ENCODE data around the gene DLX1.
A peak's percentile ranks its signal among the peaks of the same experiment; 100 is the strongest.
"Not testable (repeated sequence)": the region's sequence is repeated elsewhere in the genome, so short reads cannot be mapped to it uniquely, and the experiment has no call there.

Gene DLX1

GRCh38 chr2:172085460-172086159, at the start of gene DLX1:
Gene DLX1, plus strand, starts transcription at chr2:172085507. Its CDS starts 171 bp downstream, at chr2:172085678.
- DNase-seq, result no peak

DNA sequence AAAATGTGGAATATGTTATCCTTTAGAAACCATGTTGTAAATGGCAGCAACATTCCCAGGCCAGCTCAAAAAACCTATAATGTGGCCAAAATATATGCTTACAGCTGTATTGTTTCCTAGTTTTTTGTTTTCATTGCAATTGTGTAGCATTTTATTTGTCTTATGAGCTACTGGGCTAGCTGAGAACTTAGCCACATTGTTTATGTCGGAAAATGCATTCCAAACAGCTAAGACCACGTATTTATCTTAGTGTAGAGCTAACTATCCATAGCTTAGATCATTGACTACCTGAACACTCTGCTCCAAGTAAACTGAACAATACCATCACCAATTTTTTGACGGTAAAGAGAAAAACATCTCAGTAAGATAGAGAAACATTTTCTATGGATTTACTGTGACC, 47.2 kb upstream of the DLX1 start:
- DNase-seq, result no peak

DNA sequence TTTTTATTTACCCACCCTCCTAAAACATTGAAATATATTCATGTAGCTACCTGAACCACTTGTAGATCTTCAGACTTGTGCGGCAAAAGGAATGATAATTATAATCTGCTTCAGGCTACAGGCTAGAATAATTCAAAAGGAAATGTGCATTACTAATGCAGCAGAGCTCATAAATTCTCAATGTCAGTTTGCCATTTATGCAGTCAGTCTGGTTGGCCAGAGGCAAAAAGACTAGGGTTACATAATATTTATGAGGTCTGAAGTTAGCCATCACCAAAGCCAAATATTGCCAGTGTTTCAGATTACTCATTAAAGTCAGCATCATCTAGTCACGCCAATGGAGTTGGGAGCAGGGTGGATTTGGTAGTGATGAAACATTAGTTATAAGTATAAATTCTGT, 46.7 kb upstream of the DLX1 start:
- DNase-seq, result peak; percentile 43

- DNase-seq, result no peak
Observed at GRCh38 chr2:172039011-172039704, 46.1 kb upstream of the DLX1 start.

DNA sequence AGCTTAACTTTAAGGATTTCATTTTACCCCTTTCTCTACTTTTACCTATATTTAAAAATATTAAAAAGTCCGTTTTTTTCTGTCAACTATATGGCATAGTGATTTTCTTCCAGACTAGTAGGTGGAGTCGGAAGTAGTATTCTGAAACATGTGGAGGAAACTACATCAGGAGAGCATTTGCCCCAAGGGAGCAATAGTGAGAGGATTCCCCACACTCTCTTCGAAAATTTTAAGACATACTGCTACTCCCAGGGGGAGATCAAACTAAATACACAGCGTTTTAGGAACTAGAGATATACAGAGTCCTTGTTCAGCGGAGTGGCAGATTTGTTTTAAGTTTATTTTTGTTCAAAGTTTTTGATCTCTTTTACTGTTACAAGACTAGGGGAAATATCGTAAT, 45.0 kb upstream of the DLX1 start:
- DNase-seq, result no peak

DNA sequence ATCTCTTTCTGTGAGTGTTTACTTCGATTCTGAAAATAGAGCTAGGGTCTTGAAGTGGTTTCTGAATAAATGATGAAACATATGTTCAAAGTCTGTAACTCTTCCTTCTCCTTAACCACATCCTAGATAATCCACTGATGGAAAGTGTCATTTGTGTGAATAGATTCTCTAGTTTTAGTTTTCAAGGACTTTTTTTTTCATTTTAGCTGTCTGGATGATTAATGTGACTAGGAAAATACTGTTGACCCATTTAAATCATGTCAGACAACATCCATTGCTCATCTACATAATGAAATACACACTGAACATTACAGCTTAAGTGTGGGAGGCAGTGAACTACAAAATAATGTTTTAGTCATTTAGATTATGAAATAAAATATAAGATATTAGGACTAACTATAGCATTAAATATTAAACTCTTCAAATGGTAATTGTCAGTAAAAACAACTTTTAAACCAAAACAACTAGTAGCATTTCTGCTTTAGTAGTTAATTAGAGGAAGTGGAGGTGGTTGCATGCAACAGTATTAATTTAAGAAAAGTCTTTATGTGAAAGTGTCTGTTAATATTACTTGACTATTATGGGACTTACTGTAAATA, 39.1 kb upstream of the DLX1 start:
- no peak for DNase-seq

GRCh38 chr2:172046866-172047565, 38.3 kb upstream of the DLX1 start:
- DNase-seq, result no peak

DNA sequence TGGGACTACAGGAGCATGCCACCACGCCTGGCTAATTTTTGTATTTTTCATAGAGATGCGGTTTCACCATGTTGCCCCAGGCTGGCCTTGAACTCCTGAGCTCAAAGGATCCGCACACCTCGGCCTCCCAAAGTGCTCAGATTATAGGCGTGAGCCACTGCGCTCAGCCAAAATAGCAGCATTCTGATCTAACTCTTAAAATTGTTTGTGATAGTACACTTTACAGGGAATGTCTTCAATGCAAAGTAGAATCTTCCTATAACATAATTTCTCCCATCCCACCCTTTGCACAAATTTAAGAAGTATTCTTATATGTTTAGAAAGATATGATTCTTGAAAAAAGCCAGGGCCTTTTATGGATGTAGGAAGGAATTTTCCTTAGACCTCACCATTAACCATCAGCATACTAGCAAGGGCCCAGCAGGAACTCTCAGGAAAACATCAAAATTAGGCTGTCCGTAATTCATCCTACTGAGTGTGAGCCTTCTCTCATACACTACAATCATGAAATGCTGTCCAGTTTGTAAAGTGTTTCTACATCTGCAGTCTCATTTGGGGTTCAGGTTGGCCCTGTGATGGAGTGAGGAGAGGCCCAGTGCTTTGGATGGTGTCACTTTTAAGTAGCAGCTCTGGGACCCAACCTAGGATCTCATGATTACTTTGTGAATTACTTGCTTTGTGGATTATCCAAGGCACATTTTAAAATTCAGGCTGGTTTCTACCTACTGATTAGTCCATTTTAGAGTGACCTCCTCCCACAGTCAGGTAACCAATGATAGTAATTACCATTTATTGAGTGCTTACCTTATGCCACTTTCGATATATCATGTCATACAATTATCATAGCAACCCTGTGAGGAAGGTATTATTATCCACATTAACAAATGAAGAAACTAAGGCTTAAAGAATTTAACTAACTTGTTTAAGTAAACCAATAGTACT, 37.5 kb upstream of the DLX1 start:
- DNase-seq, result no peak

GRCh38 chr2:172048508-172049503, 36.5 kb upstream of the DLX1 start:
- DNase-seq, result no peak

DNA sequence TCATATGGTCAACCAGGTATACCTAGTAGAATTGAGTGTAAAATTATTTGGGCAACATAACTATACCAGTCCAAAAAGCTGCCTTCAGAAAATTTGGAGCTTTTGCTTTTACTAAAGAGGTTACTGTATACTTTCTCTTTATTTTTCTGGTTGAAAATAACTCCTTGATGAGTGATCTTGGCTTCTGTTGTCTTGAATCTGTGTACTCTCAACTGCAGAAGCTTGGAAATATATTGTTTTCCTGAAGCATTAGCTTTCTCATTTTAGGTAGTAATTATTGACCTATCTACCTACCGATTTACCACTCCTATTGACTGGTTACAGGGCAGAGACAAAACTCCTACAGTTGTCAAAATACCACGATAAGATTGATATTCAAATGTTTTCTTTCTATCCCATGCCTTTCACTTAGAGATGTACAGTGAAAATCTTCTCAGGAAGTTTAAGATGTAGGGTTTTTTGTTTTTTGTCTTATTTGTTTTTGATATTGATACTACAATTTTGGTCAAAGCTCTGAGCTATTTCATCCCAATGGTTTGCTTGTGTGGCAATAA, 35.7 kb upstream of the DLX1 start:
- DNase-seq, result no peak

GRCh38 chr2:172050479-172051125, 34.7 kb upstream of the DLX1 start:
- no peak for DNase-seq

DNA sequence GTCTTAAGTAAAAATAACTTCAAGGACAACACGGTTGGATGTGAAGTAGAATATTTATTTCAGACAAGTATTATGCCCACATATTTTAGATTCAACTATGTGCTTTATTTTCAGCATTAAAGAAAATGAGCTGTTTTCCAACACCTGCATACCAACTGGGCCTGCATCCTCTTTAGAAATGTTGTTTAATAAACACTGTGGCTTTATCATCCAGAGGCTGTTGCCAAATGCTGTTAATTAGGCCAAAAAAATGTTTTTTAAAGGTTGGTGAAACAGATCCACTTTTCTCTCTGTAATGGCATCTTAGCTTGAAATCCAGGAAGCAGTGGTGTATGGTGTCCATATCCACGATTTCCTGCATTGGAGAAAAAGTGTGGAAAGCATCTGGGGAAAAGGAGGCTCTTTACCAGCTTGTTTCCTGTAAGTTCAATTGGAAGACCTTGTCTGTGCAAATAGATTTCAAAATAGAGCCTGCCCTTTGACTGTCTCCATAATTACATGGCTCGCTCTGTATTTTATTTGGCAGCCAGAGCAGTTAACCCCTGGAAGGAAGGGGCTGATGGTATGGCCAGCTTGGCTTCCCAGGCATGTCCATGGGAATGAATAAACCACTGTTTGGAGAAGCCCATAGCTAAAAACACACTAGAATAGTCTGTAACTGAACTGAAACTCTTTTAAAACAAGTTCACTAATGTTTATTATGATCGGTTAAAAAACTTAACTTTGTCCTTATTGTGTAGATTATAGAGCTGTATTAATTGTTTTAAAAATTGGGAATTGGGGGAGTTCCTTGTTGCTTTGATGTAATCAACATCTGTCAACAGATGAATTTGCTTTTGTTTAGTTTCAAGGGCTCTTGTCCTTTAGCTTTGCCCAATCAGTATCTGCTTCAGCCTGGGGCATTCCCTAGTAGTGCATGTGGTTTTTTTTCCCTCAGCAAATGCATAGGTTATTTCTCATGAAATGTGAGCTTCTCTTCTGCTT, 33.0 kb upstream of the DLX1 start:
- no peak for DNase-seq

GRCh38 chr2:172053486-172053885, 31.8 kb upstream of the DLX1 start:
- no peak for DNase-seq

- DNase-seq, result no peak
Observed at GRCh38 chr2:172056293-172056692, 29.0 kb upstream of the DLX1 start.

DNA sequence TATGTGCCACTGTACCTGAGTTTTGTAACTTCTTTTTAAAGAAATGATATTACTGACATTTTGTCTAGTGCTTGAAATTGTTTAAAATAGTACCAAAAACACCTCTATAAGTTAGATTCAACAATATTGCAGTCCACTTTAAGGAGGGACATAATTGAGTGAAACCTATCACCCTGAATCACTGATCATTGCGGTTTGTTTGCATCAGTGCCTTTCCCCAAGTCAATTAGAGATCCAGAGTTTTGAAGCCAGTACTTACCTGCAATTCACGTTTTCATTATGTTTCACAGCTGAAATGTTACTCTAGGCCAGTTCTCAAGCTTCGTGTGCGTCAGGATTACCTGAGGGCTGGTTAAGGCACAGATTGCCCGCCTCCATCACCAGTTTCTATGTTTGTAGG, 26.6 kb upstream of the DLX1 start:
- no peak for DNase-seq

GRCh38 chr2:172060118-172060517, 25.2 kb upstream of the DLX1 start:
- not testable (repeated sequence) for DNase-seq

DNA sequence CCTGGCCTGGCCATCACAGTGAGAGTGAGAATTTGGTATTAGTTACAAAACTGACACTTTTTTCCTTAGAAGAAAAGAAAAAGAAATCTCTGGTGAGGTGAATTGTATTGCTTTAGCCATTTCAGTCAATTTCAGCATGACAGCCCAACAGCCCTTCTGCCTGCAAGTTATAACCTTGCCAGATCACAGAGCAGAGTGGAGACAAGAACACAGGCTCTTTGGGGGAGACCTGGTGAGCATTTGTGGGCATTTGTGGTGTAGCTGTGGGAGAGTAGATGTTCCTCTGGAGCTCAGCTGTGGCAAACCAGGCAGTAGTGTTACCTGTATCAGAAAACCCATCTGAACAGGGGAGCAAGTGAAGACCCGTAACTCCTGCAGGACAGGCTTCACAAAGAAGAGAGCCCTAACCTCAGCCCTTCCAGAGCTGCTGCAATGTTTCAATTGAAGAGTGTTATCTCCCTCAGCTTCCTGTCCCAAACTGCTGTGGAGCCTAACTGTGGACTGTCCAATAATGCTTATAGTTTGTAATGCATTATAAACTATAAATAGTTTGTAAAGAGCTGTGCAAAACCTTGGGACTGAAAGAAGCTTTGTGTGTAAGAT, 22.8 kb upstream of the DLX1 start:
- DNase-seq, result no peak

GRCh38 chr2:172063446-172063845, 21.9 kb upstream of the DLX1 start:
- DNase-seq, result no peak

GRCh38 chr2:172065111-172065510, 20.2 kb upstream of the DLX1 start:
- no peak for DNase-seq

Data from T1000 (cell line).